BLaER1 (cell line): ENCODE data around the gene YKT6.
"Not testable (repeated sequence)": the region's sequence is repeated elsewhere in the genome, so short reads cannot be mapped to it uniquely, and the experiment has no call there.

Experiments used
- H3K27ac ChIP-seq: shearing (Covaris generic); formaldehyde crosslinking; 2 replicates; pipeline ENCODE4 v1.8.1; 2022
- H3K27me3 ChIP-seq: shearing (Covaris generic); formaldehyde crosslinking; 2 replicates; pipeline ENCODE4 v1.8.1; 2022
- H3K36me3 ChIP-seq: shearing (Covaris generic); formaldehyde crosslinking; 2 replicates; pipeline ENCODE4 v1.8.1; 2022
- H3K4me1 ChIP-seq: shearing (Covaris generic); formaldehyde crosslinking; 2 replicates; pipeline ENCODE4 v1.8.1; 2022
- H3K4me2 ChIP-seq: shearing (Covaris generic); formaldehyde crosslinking; 2 replicates; pipeline ENCODE4 v1.8.1; 2022
- H3K4me3 ChIP-seq: shearing (Covaris generic); formaldehyde crosslinking; 2 replicates; pipeline ENCODE4 v1.8.1; 2022
- H3K9ac ChIP-seq: shearing (Covaris generic); formaldehyde crosslinking; 2 replicates; pipeline ENCODE4 v1.8.1; 2022
- H3K9me3 ChIP-seq: shearing (Covaris generic); formaldehyde crosslinking; 2 replicates; pipeline ENCODE4 v1.8.1; 2022
- H4K20me1 ChIP-seq: shearing (Covaris generic); formaldehyde crosslinking; 2 replicates; pipeline ENCODE4 v1.8.1; 2022
- Cebpa-rat ChIP-seq: shearing (Covaris generic); IDR thresholded peaks from 2 replicates; pipeline ENCODE4 v1.8.1; 2022

The YKT6 gene

DNA sequence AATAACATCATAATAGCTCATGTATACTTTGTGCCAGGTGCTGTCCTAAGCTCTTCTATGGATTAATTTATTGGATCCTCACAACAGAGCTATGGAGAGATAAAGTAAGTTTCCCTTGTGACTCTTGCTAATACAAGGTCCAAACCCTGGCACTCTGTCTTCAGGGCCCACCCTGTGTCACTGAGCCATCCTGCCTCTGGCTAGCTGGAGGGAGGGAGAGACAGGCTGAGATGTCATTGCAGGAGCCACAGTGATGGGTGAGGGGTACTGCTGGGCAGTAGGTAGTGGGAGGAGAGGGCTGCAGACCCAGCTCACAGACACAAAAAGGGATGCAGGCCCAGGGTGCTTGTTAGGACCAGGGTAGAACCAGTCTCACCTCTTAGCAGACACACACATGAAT is 28.4 kb upstream of the YKT6 start:
- TF ChIP-seq Cebpa-rat: no peak
- H3K27ac ChIP-seq: no peak overlapping the region
- no peak overlapping the region for H3K4me2 ChIP-seq
- peaks cover 20% of the 10 kb centered on the region for H3K4me1 ChIP-seq
- H4K20me1 ChIP-seq: no peaks in the 10 kb centered on the region
- H3K36me3 ChIP-seq: no peaks in the 10 kb centered on the region
- H3K9me3 ChIP-seq: peaks cover 12% of the 10 kb centered on the region
- no peak overlapping the region for H3K9ac ChIP-seq
- H3K4me3 ChIP-seq: no peak overlapping the region
- H3K27me3 ChIP-seq: no peaks in the 10 kb centered on the region

DNA sequence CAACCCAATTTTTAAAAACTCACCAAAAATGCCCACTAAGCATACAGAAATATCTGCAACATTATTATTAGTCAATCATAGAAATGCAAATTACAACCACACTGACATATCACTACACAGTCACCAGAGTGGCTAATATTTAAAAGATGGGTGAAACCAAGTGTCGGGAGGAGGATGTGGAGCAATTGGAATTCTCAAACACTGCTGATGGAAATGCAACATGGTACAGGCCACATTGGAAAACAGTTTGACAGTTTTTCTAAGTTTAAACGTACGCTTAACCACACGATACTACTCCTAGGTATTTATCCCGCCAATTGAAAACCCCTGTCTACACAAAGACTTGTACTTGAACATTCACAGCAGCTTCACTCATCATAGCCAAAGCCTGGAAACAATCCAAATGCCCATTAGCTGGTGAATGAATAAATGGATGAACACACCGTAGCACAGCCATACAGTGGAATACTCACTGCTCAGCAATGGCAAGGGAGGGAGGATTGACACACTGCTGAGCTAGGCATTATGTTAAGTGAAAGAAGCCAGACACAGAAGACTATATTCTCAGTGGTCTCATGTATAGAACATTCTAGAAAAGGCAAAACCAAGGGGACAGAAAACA is 27.9 kb upstream of the YKT6 start:
- H3K27ac ChIP-seq: no peak overlapping the region
- peaks cover 12% of the 10 kb centered on the region for H3K9me3 ChIP-seq
- no peak overlapping the region for H3K9ac ChIP-seq
- no peaks in the 10 kb centered on the region for H3K36me3 ChIP-seq
- H3K4me3 ChIP-seq: no peak overlapping the region
- H3K27me3 ChIP-seq: no peaks in the 10 kb centered on the region
- H4K20me1 ChIP-seq: no peaks in the 10 kb centered on the region
- peaks cover 20% of the 10 kb centered on the region for H3K4me1 ChIP-seq
- no peak overlapping the region for H3K4me2 ChIP-seq
- no peak for TF ChIP-seq Cebpa-rat

DNA sequence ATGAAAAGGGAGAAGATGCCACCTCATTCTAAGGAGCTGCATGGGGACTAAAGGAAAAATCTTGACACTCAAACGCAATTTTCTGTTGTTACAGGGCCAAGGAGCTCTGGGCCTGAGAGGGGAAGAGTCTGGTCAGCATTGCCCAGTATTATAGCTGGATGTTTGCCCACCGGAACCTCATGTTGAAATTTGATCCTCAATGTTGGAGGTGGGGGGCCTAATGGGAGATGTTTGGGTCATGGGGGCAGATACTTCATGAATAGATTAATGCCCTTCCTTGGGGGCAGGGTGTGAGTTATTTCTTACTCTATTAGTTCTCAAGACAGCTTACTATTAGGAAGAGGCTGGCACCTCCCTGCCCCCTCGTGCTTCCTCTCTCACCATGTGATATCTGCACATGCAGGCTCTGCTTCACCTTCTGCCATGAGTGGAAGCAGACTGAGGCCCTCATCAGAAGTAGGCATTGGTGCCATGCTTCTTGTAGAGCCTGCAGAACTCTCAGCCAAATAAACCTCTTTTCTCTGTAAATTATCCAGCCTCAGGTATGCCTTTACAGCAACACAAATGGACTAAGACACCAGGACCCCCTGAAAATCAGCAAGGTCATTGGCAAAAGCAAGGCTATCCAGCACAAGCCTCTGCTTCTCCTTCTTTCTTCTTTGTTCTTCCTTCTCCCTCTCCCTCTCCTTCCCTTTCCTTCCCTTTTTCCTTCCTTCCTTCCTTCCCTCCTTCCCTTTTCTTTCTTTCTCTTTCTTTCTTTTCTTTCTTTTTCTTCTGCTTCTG is 26.7 kb upstream of the YKT6 start:
- H3K36me3 ChIP-seq: no peaks in the 10 kb centered on the region
- H3K9me3 ChIP-seq: peaks cover 12% of the 10 kb centered on the region

DNA sequence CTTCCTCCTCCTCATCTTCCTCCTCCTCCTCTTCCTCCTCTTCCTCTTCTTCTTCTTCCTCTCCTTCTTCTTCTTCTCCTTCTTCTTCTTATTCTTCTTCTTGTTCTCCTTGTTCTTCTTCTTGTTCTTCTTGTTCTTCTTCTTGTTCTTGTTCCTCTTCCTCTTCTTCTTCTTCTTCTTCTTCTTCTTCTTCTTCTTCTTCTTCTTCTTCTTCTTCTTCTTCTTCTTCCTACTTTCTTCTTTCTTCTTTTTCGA is 26.2 kb upstream of the YKT6 start:
- H3K9ac ChIP-seq, H3K27me3 ChIP-seq, H3K27ac ChIP-seq, H3K4me3 ChIP-seq, H3K36me3 ChIP-seq, H3K4me2 ChIP-seq, H4K20me1 ChIP-seq: not testable (repeated sequence)
- peaks cover 12% of the 10 kb centered on the region for H3K9me3 ChIP-seq
- H3K4me1 ChIP-seq: peaks cover 18% of the 10 kb centered on the region

More for the DNA sequence above, 26.7 kb upstream of the YKT6 start:
- TF ChIP-seq Cebpa-rat: no peak
- Histone ChIP-seq H3K9ac (no peak overlapping the region), H3K27ac (no peak overlapping the region), H3K4me2 (no peak overlapping the region), H3K4me3 (no peak overlapping the region), H4K20me1 (no peaks in the 10 kb centered on the region), H3K27me3 (no peaks in the 10 kb centered on the region), H3K4me1 (peaks cover 14% of the 10 kb centered on the region; the same call in 1 of the 2 replicates)

DNA sequence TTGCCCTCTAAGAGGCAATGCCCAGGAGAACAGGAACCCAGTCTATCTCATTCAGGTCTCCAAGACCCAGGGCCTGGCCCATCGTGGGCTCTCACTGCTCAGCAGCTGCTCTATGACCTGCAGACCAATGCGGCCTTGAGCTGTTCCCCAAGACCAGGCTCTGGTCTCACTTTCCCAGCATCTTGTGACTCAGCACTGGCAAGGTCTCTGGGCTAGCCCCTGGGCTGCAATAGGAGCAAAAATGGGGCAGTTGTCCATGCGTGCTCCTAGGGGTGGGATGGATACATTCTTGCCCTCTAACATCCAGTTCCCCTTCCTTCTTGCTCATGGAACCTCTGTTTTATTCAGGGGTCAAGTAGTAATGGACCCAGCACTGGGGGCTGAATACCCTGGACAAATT is 25.0 kb upstream of the YKT6 start:
- no peak overlapping the region for H3K9ac ChIP-seq
- no peaks in the 10 kb centered on the region for H3K27me3 ChIP-seq
- no peak overlapping the region for H3K4me2 ChIP-seq
- no peak overlapping the region for H3K4me3 ChIP-seq
- H3K4me1 ChIP-seq: peaks cover 22% of the 10 kb centered on the region
- TF ChIP-seq Cebpa-rat: no peak
- H3K9me3 ChIP-seq: peaks cover 12% of the 10 kb centered on the region
- no peaks in the 10 kb centered on the region for H4K20me1 ChIP-seq
- H3K36me3 ChIP-seq: no peaks in the 10 kb centered on the region
- H3K27ac ChIP-seq: no peak overlapping the region

DNA sequence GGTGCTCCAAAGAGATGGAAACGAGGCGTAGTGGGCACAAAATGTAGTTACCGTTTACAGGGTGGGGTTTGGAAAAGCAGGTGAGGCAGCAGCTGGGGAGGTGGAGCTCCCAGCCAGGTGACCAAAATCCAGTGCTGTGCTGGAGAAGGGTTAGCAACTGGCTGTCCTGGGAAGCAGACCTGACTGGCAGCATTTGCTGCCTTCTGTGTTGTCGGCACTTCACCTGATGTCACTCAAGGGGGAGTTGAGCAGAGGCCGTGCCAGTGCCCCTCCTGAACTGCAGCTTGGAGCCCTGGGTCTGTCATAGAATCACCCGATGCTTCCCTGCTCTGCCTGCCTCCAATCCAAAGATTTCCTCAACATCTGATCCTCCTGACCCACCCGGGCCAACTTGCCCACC is 24.3 kb upstream of the YKT6 start:
- Histone ChIP-seq H3K9ac (no peak overlapping the region), H3K4me2 (no peak overlapping the region), H3K4me3 (no peak overlapping the region), H3K36me3 (no peaks in the 10 kb centered on the region), H4K20me1 (no peaks in the 10 kb centered on the region), H3K9me3 (peaks cover 7% of the 10 kb centered on the region), H3K27ac (no peak overlapping the region), H3K27me3 (no peaks in the 10 kb centered on the region), H3K4me1 (peaks cover 22% of the 10 kb centered on the region)
- TF ChIP-seq Cebpa-rat: no peak

DNA sequence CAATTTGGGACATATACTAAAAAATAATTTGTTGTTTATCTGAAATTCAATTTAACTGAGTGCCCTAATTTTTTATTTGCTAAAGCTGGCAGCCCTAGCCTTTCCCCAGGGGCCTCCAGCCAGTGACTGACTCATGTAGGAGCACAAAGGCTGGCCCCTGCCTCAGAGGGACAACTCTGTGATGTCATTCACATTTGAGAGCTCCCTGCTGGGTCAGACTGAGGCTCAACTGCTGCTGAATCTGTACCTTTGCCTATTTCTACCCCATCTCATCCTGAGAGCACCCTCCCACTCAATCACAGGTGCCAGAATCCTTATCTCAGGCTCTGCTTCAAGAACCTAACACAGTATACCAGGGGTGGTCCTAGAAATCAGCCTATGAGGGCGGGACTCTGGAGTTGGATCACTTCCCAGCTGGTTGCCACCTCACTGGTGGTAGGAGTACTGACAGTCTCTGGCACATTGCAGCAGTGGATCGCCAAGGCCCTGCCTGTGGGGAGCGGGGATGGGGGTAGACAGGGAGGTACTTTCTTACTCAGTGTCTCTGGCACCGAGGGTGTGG is 23.1 kb upstream of the YKT6 start:
- Histone ChIP-seq H3K36me3 (no peaks in the 10 kb centered on the region), H3K9me3 (peaks cover 9% of the 10 kb centered on the region), H3K4me2 (no peak overlapping the region), H3K4me1 (peaks cover 22% of the 10 kb centered on the region), H3K4me3 (no peak overlapping the region), H3K27me3 (no peaks in the 10 kb centered on the region), H3K27ac (no peak overlapping the region), H4K20me1 (no peaks in the 10 kb centered on the region), H3K9ac (no peak overlapping the region)
- no peak for TF ChIP-seq Cebpa-rat

DNA sequence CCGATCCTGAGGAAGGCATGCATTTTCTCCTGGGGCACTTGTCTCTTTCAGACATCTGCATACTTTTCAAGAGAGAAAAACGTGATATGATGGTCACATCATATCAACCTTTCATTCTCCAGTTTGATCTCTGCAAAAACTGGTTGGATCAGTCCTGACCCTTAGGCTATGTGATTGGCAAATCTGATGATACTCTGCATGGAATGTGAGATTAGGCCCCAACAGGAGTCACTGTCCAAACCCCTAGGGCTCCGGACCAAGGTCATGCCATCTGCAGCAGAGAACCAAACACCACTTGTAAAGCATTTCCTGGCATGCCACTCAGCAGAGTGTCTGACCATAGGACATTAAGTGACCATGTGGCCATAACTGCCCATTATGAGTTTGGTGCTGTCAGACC is 20.1 kb upstream of the YKT6 start:
- no peak overlapping the region for H3K27ac ChIP-seq
- H4K20me1 ChIP-seq: no peaks in the 10 kb centered on the region
- H3K4me3 ChIP-seq: no peak overlapping the region
- TF ChIP-seq Cebpa-rat: no peak
- H3K9ac ChIP-seq: no peak overlapping the region
- peaks cover 13% of the 10 kb centered on the region for H3K9me3 ChIP-seq
- no peak overlapping the region for H3K4me2 ChIP-seq
- no peaks in the 10 kb centered on the region for H3K36me3 ChIP-seq
- H3K27me3 ChIP-seq: no peaks in the 10 kb centered on the region
- H3K4me1 ChIP-seq: peaks cover 29% of the 10 kb centered on the region

DNA sequence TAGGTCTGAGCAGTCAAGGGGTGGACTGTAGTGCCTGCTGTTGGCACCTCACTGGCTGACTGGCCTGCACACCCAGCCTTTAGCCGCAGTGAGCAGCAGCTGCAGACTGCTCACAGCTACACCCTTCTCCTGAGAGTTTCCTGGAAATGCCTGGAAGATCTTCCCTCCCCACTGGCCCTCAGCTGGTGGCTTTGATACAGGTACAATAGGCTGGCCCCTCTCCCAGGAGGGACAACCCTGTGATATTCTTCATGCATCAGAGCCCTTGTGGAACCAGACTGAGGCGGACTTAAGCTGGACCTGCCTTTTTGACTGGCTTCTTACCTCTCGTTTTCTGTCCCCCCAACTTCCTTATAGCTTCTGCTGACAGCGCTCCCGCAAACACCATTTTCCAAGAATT is 18.0 kb upstream of the YKT6 start:
- Histone ChIP-seq H3K4me1 (peaks cover 18% of the 10 kb centered on the region), H4K20me1 (no peaks in the 10 kb centered on the region), H3K4me3 (no peak overlapping the region), H3K9ac (no peak overlapping the region), H3K27me3 (no peaks in the 10 kb centered on the region), H3K27ac (no peak overlapping the region), H3K4me2 (no peak overlapping the region), H3K36me3 (no peaks in the 10 kb centered on the region), H3K9me3 (peaks cover 13% of the 10 kb centered on the region)
- TF ChIP-seq Cebpa-rat: no peak

DNA sequence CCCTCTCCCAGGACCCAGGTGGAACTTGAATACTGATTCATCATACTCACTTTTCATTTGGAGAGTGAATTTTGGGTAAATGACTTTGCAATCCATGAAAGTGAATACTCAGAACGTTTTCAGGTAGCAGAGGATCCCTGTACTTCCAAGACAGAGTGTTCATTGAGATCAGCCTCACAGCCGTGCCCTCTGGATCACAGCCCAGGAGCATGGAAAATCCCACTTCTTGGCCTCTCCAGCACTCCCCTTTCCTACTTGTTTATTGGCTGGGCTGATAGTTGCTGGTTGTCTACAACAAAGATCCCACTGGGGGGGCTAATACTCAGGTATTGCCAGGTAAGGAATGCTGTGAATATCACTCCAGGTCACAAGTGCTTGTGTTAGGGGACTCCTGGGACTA is 17.4 kb upstream of the YKT6 start:
- Histone ChIP-seq H3K4me3 (no peak overlapping the region), H3K27ac (no peak overlapping the region), H3K36me3 (no peaks in the 10 kb centered on the region), H3K9me3 (peaks cover 13% of the 10 kb centered on the region), H4K20me1 (no peaks in the 10 kb centered on the region), H3K27me3 (no peaks in the 10 kb centered on the region), H3K4me2 (no peak overlapping the region), H3K4me1 (peaks cover 14% of the 10 kb centered on the region), H3K9ac (no peak overlapping the region)
- no peak for TF ChIP-seq Cebpa-rat
